GM13977 (cell line): ENCODE measurements around the gene SLC41A3.

Experiments
- DNase-seq: peaks from one replicate; pipeline ENCODE4 v3.0.0; 2012; ENCODE audit warnings: low spot score
- CTCF ChIP-seq: IDR thresholded peaks from 2 replicates; pipeline ENCODE4 v1.5.1; 2012; ENCODE audit warnings: mild to moderate bottlenecking, control low read depth; ENCODE audit not compliant: insufficient read depth; ENCODE audit errors: extremely low read depth, missing control alignments
- in situ Hi-C: fragments of 300-500 bp; cut with MboI; formaldehyde crosslinking; loops from one replicate; pipeline ENCODE4 v1.12.0; 2022; ENCODE audit warnings: low sequenced_read_pairs, low pct_unique_long_range_greater_than_20kb, mixed read lengths, inconsistent platforms; ENCODE audit not compliant: unreplicated experiment

The SLC41A3 gene

GRCh38 chr3:126083511-126083912 lies 412 bp downstream of the SLC41A3 start:
- in situ Hi-C loops = no loop called here
- TF ChIP-seq CTCF = no peak
- DNase-seq = peak; percentile 68

- TF ChIP-seq CTCF = no peak
- no peak for DNase-seq
- in situ Hi-C loops = no loop called here
These were observed 832 bp downstream of the SLC41A3 start for GRCh38 chr3:126083138-126083445.

GRCh38 chr3:126082362-126083137 lies 1.4 kb downstream of the SLC41A3 start:
- no peak for DNase-seq
- in situ Hi-C loops = no loop called here
- TF ChIP-seq CTCF = no peak

- no peak for TF ChIP-seq CTCF
- in situ Hi-C loops = no loop called here
- DNase-seq = no peak
These were observed 2.1 kb downstream of the SLC41A3 start for GRCh38 chr3:126081618-126082361.

- no peak for TF ChIP-seq CTCF
- in situ Hi-C loops = no loop called here
These were observed 3.0 kb downstream of the SLC41A3 start for GRCh38 chr3:126080970-126081369.

GRCh38 chr3:126078866-126079265 lies 5.1 kb downstream of the SLC41A3 start:
- in situ Hi-C loops = no loop called here
- no peak for DNase-seq
- no peak for TF ChIP-seq CTCF

More at GRCh38 chr3:126080970-126081369, 3.0 kb downstream of the SLC41A3 start:
- DNase-seq = no peak
